IMR-90 (cell line): ENCODE measurements around the gene IFNLR1. TPM values are rescaled to one million over a fixed set of nuclear protein-coding genes. Genes with fewer than 3 reads are reported as not detected.

Source experiments
- ATAC-seq: fragments of 200-7000 bp; cut with Tn5 transposase; 2 replicates; pipeline ENCODE4 v1.9.1; 2020; ENCODE audit warnings: low read depth, mild to moderate bottlenecking, moderate library complexity
- BruUV-seq: library from RNA; stranded (reverse); fragments of 400-500 nt; replicated peaks from 2 replicates; lab custom pipeline; 2021; lab: Mats Ljungman, UMichigan
- CTCF ChIA-PET: fragments of 300-600 bp; formaldehyde crosslinking; extraction: SDS; loops from one replicate; lab custom pipeline; 2021; ENCODE audit warnings: antibody characterized with exemption; lab: Yijun Ruan, JAX
- POLR2A ChIA-PET: fragments of 300-600 bp; sonication (Branson Sonifier 250); formaldehyde crosslinking; loops from one replicate; lab custom pipeline; 2022; ENCODE audit warnings: antibody characterized with exemption; ENCODE audit not compliant: unreplicated experiment; lab: Charles Lee
- DNase-seq: peaks from one replicate; pipeline ENCODE4 v3.0.0; 2013
- H2AFZ ChIP-seq: replicated peaks from 2 replicates; pipeline ENCODE3; 2013; ENCODE audit warnings: low read length, mild to moderate bottlenecking; ENCODE audit not compliant: poor library complexity
- H2AK5ac ChIP-seq: 2 replicates; pipeline ENCODE4 v1.6.1; 2013; ENCODE audit warnings: low read depth, low read length, inconsistent platforms
- H2AK9ac ChIP-seq: replicated peaks from 2 replicates; pipeline ENCODE3; 2013; ENCODE audit warnings: mild to moderate bottlenecking, low read depth, low read length, moderate library complexity; ENCODE audit not compliant: poor library complexity
- H2BK120ac ChIP-seq: 2 replicates; pipeline ENCODE4 v1.6.1; 2013; ENCODE audit warnings: low read depth, low read length, inconsistent platforms
- H2BK15ac ChIP-seq: 3 replicates; pipeline ENCODE4 v1.6.1; 2013; ENCODE audit warnings: low read depth, low read length, inconsistent platforms
- H2BK20ac ChIP-seq: 2 replicates; pipeline ENCODE4 v1.6.1; 2013; ENCODE audit warnings: low read depth, mild to moderate bottlenecking, inconsistent platforms, low read length, moderate library complexity
- H2BK5ac ChIP-seq: 2 replicates; pipeline ENCODE4 v1.6.1; 2013; ENCODE audit warnings: mild to moderate bottlenecking, low read depth, low read length, inconsistent platforms; ENCODE audit not compliant: poor library complexity, severe bottlenecking
- H3K14ac ChIP-seq: replicated peaks from 2 replicates; pipeline ENCODE4 v1.6.1; 2013; ENCODE audit warnings: low read depth, low read length, inconsistent platforms
- H3K18ac ChIP-seq: 2 replicates; pipeline ENCODE4 v1.6.1; 2013; ENCODE audit warnings: low read depth, low read length, control low read depth
- H3K23ac ChIP-seq: 2 replicates; pipeline ENCODE4 v1.6.1; 2013; ENCODE audit warnings: low read depth, low read length, inconsistent platforms
- H3K27ac ChIP-seq: 2 replicates; pipeline ENCODE4 v1.5.1; 2013; ENCODE audit warnings: mild to moderate bottlenecking, control low read depth, low read length; ENCODE audit not compliant: insufficient read depth
- H3K27me3 ChIP-seq: 2 replicates; pipeline ENCODE4 v1.6.1; 2013; ENCODE audit warnings: low read length; ENCODE audit not compliant: control insufficient read depth, insufficient read depth
- H3K36me3 ChIP-seq: 2 replicates; pipeline ENCODE4 v1.6.1; 2013; ENCODE audit warnings: low read length, mixed read lengths; ENCODE audit not compliant: control insufficient read depth, insufficient read depth
- H3K4ac ChIP-seq: 2 replicates; pipeline ENCODE4 v1.6.1; 2013; ENCODE audit warnings: low read depth, low read length, inconsistent platforms
- H3K4me1 ChIP-seq: 2 replicates; pipeline ENCODE4 v1.6.1; 2013; ENCODE audit warnings: low read length, mixed read lengths; ENCODE audit not compliant: control insufficient read depth, insufficient read depth
- H3K4me2 ChIP-seq: 2 replicates; pipeline ENCODE4 v1.6.1; 2013; ENCODE audit warnings: low read depth, mild to moderate bottlenecking, control low read depth, low read length, moderate library complexity
- H3K4me3 ChIP-seq: 2 replicates; pipeline ENCODE4 v1.5.1; 2013; ENCODE audit warnings: low read depth, mild to moderate bottlenecking, control low read depth, low read length, moderate library complexity; ENCODE audit not compliant: insufficient read depth
- H3K56ac ChIP-seq: 2 replicates; pipeline ENCODE4 v1.6.1; 2013; ENCODE audit warnings: low read length, inconsistent platforms; ENCODE audit not compliant: insufficient read depth; ENCODE audit errors: extremely low read depth
- H3K79me1 ChIP-seq, 2 experiments: 2 replicates each; pipeline ENCODE4 v1.6.1; 2013; ENCODE audit warnings: low read length in 2 of 2, inconsistent platforms in 1 of 2, low read depth in 1 of 2
- H3K9ac ChIP-seq: 2 replicates; pipeline ENCODE4 v1.6.1; 2013; ENCODE audit warnings: low read depth, low read length, control low read depth
- H3K9me1 ChIP-seq: 2 replicates; pipeline ENCODE4 v1.6.1; 2013; ENCODE audit warnings: low read length, inconsistent platforms; ENCODE audit not compliant: insufficient read depth
- H3K9me3 ChIP-seq: 2 replicates; pipeline ENCODE4 v1.6.1; 2013; ENCODE audit warnings: low read length; ENCODE audit not compliant: control insufficient read depth, insufficient read depth
- H4K20me1 ChIP-seq: 2 replicates; pipeline ENCODE4 v1.6.1; 2013; ENCODE audit warnings: low read length, inconsistent platforms; ENCODE audit not compliant: insufficient read depth
- H4K5ac ChIP-seq: 2 replicates; pipeline ENCODE4 v1.6.1; 2013; ENCODE audit warnings: mild to moderate bottlenecking, low read depth, low read length, control low read depth
- H4K8ac ChIP-seq, 2 experiments: 2 replicates each; pipeline ENCODE4 v1.6.1; 2013; ENCODE audit warnings: low read depth in 2 of 2, low read length in 2 of 2, control low read depth in 1 of 2, inconsistent platforms in 1 of 2
- H4K91ac ChIP-seq: 2 replicates; pipeline ENCODE4 v1.6.1; 2013; ENCODE audit warnings: low read depth, low read length, inconsistent platforms; ENCODE audit not compliant: insufficient read depth
- RAD21 ChIP-seq: IDR thresholded peaks from 2 replicates; pipeline ENCODE4 v1.6.1; 2012; ENCODE audit warnings: low read length, improper control_type of control experiment
- SMC3 ChIP-seq: fragments of 150-350 bp; IDR thresholded peaks from 2 replicates; pipeline ENCODE4 v1.6.1; 2016; ENCODE audit warnings: low read depth, mild to moderate bottlenecking, antibody characterized with exemption, low read length, moderate library complexity
- WGBS, 2 experiments: methylation state at CpG; one replicate each; pipeline versions ENCODE4 v1.1.5 to v1.1.7; 2013; ENCODE audit warnings: missing lambda C conversion rate in 2 of 2; ENCODE audit not compliant: insufficient read length in 1 of 2; ENCODE audit errors: extremely low coverage in 2 of 2; 5-methylcytosine and 5-hydroxymethylcytosine counted together
- dilution Hi-C: fragments of 300-500 bp; cut with HindIII; formaldehyde crosslinking; loops from one replicate; pipeline ENCODE4 v1.14.3; 2018; ENCODE audit warnings: low sequenced_read_pairs; ENCODE audit not compliant: unreplicated experiment
- in situ Hi-C: fragments of 300-500 bp; cut with MboI; formaldehyde crosslinking; loops from 3 replicates; pipeline ENCODE4 v1.14.3; 2019; ENCODE audit warnings: low sequenced_read_pairs, inconsistent platforms, mixed read lengths
- intact Hi-C: fragments of 100-400 bp; cut with micrococcal nuclease; formaldehyde crosslinking; loops from 2 replicates; pipeline ENCODE4 v1.10.0; 2022
- polyA plus RNA-seq, 3 experiments: library from polyadenylated mRNA; depleted of rRNA; stranded (reverse); fragments of >200 nt; gene quantifications; 2 replicates each; pipeline ENCODE4 v1.2.3, GENCODE V29; 2012; ENCODE audit warnings: low replicate concordance in 1 of 3
- total RNA-seq: library from RNA; depleted of rRNA; stranded (reverse); fragments of >200 nt; gene quantifications from 2 replicates; pipeline ENCODE4 v1.2.3, GENCODE V29; 2012
- TF ChIP-seq, protein P1 (sequence below): fragments of 150-350 bp; IDR thresholded peaks from 2 replicates; pipeline ENCODE4 v1.6.1; 2016; ENCODE audit warnings: low read depth, mild to moderate bottlenecking, low read length, moderate library complexity, borderline replicate concordance

The IFNLR1 gene
- total and polyA plus RNA-seq, 2 of the 4 experiments (the other 2 are of a cell fraction): not detected

DNA sequence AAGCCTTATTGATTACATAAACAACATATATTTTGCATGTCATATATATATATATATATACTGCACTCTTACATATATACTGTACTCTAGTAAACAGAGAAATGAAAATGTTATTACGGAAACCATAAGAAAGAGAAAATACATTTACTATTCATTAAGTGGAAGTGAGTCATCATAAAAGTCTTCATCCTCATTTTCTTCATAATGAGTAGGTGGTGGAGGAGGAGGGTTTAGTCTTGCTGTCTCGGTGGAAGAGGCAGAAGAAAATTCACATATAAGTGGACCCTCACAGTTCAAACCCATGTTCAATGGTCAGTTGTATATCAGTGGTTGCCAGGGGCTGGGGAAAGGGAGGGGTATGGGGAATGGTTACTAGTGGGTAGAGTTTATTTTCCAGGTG is 8.0 kb upstream of the IFNLR1 start:
- Histone ChIP-seq H3K4me2 (no peak overlapping the region), H3K79me1 (no peaks in the 10 kb centered on the region), H3K4me3 (no peak overlapping the region), H4K20me1 (no peaks in the 10 kb centered on the region; the same call in 1 of the 2 replicates), H2AK9ac (no peak overlapping the region), H3K9ac (no peak overlapping the region), H3K36me3 (no peaks in the 10 kb centered on the region), H4K8ac (no peak overlapping the region), H3K27me3 (no peaks in the 10 kb centered on the region; the same call in 1 of the 2 replicates), H2BK5ac (no peak overlapping the region), H3K9me3 (no peaks in the 10 kb centered on the region), H4K5ac (no peak overlapping the region), H3K14ac (no peak overlapping the region), H3K18ac (no peak overlapping the region), H2AFZ (no peak overlapping the region), H4K91ac (no peak overlapping the region), H2BK120ac (no peak overlapping the region), H2BK20ac (no peak overlapping the region), H3K4ac (no peak overlapping the region), H2BK15ac (no peak overlapping the region), H3K4me1 (peaks cover 2% of the 10 kb centered on the region; the same call in 1 of the 2 replicates), H3K27ac (no peak overlapping the region), H3K9me1 (0 out of 2 replicates have a peak, but pooled peaks cover 3% of the 10 kb centered on the region), H3K23ac (no peak overlapping the region), H2AK5ac (no peak overlapping the region), H3K56ac (no peak overlapping the region)
- no TSS peak for BruUV-seq
- WGBS, 2 experiments: no CpG with 5 or more reads among the region's 2 CpGs
- peak; percentile 11 for DNase-seq
- no peak for ATAC-seq
- intact Hi-C loops (loop anchor here (5.0 kb wide), 2 partner anchors 43 to 332 kb away; no protein-coding TSS in a partner anchor), in situ Hi-C loops (no loop called here), dilution Hi-C loops (no loop called here)
- POLR2A ChIA-PET: no interaction called here
- TF ChIP-seq, protein P1, sequence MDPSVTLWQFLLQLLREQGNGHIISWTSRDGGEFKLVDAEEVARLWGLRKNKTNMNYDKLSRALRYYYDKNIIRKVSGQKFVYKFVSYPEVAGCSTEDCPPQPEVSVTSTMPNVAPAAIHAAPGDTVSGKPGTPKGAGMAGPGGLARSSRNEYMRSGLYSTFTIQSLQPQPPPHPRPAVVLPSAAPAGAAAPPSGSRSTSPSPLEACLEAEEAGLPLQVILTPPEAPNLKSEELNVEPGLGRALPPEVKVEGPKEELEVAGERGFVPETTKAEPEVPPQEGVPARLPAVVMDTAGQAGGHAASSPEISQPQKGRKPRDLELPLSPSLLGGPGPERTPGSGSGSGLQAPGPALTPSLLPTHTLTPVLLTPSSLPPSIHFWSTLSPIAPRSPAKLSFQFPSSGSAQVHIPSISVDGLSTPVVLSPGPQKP: no peak
- no peak for TF ChIP-seq SMC3
- TF ChIP-seq RAD21: no peak
- CTCF ChIA-PET: interaction anchor here (0.6 to 0.9 kb wide), 2 partner anchors 208 to 436 kb away, joined by 3 read pairs; no protein-coding TSS in a partner anchor
